Right lobe of liver (tissue), 4 donors: Measurements from ENCODE around the gene CS.

Source experiments
- CTCF ChIP-seq, 4 donors: fragments of 200-600 bp in 3 of 4; fragments of 450-650 bp in 1 of 4; IDR thresholded peaks; one replicate each; pipeline versions ENCODE4 v1.5.1 to v1.8.0; 2016 to 2022; ENCODE audit warnings: antibody characterized with exemption in 4 of 4, mild to moderate bottlenecking in 2 of 4
- POLR2A ChIP-seq: fragments of 450-650 bp; IDR thresholded peaks from one replicate; pipeline ENCODE4 v1.6.1; 2017; ENCODE audit warnings: antibody characterized with exemption, mild to moderate bottlenecking
- donor health status: DM: no; HTN: no; CAD: no.
- donor health status: DM: no; HTN: no; CAD: no.
- donor health status: DM: no; HTN: yes; CAD: no.

GRCh38 chr12:56260921-56261320 lies 39.2 kb downstream of the CS start:
- TF ChIP-seq POLR2A (no peak), CTCF (IDR thresholded peaks at IDR 0.05) (no peak)
